K562 (cell line): ENCODE data around the gene SEMA5A. TPM values are rescaled to one million over a fixed set of nuclear protein-coding genes. Genes with fewer than 3 reads are reported as not detected.

Experiments used
- ATAC-seq: fragments of 200-7000 bp; cut with Tn5 transposase; 3 replicates; pipeline ENCODE4 v1.9.1; 2020; ENCODE audit warnings: moderate library complexity
- BruUV-seq: library from RNA; stranded (reverse); fragments of 400-500 nt; replicated peaks from 2 replicates; lab custom pipeline; 2021; lab: Mats Ljungman, UMichigan
- CTCF ChIA-PET: fragments of 300-600 bp; formaldehyde crosslinking; extraction: SDS; loops from one replicate; lab custom pipeline; 2021; ENCODE audit warnings: low intra/inter-chr PET ratio; lab: Yijun Ruan, JAX
- POLR2A ChIA-PET: fragments of 300-600, 350-650 bp; sonication (Branson Sonifier 250); formaldehyde crosslinking; extraction: SDS; loops from one replicate; lab custom pipeline; 2021; ENCODE audit warnings: antibody characterized with exemption, inconsistent platforms; lab: Yijun Ruan, JAX
- DNase-seq, 4 experiments: peaks; one replicate each; pipeline versions ENCODE4 v3.0.0 to v3.0.0-alpha.2; 2011 to 2018; ENCODE audit warnings: low spot score in 3 of 4, mixed read lengths in 3 of 4; ENCODE audit errors: extremely low read depth in 1 of 4
- FAIRE-seq: peaks from 2 replicates; lab custom pipeline; 2011; peaks lifted over from hg19 to GRCh38; lab: Jason Lieb, UNC
- H2AFZ ChIP-seq: 2 replicates; pipeline ENCODE4 v1.6.0; 2011; ENCODE audit warnings: low read depth, low read length, control low read depth, inconsistent platforms
- H3K27ac ChIP-seq: fragments of 200-600 bp; 3 replicates; pipeline ENCODE4 v1.8.0; 2011; ENCODE audit warnings: low read depth, mild to moderate bottlenecking, control low read depth, inconsistent platforms, low read length, moderate library complexity, mixed read lengths; ENCODE audit errors: extremely low read depth
- H3K27me3 ChIP-seq, 2 experiments: fragments of 300-600 bp in 1 of 2; 2 replicates in 1 of 2; 3 replicates in 1 of 2; pipeline versions ENCODE4 v1.6.0 to v1.8.0; 2011; ENCODE audit warnings: inconsistent platforms in 2 of 2, low read length in 2 of 2, mild to moderate bottlenecking in 1 of 2, mixed read lengths in 1 of 2, moderate library complexity in 1 of 2; ENCODE audit not compliant: control insufficient read depth in 2 of 2, insufficient read depth in 2 of 2
- H3K36me3 ChIP-seq: fragments of 300-600 bp; 3 replicates; pipeline ENCODE4 v1.8.0; 2011; ENCODE audit warnings: mild to moderate bottlenecking, low read length, inconsistent platforms; ENCODE audit not compliant: control insufficient read depth, insufficient read depth
- H3K4me1 ChIP-seq, 2 experiments: fragments of 200-600 bp in 1 of 2; replicated peaks in 1 of 2; 2 replicates in 1 of 2; 3 replicates in 1 of 2; pipeline versions ENCODE4 v1.5.1 to v1.8.0; 2011; ENCODE audit warnings: inconsistent platforms in 2 of 2, low read length in 2 of 2, mild to moderate bottlenecking in 1 of 2, mixed read lengths in 1 of 2, moderate library complexity in 1 of 2; ENCODE audit not compliant: control insufficient read depth in 2 of 2, insufficient read depth in 2 of 2
- H3K4me2 ChIP-seq: 2 replicates; pipeline ENCODE4 v1.6.1; 2011; ENCODE audit warnings: low read length, control low read depth, inconsistent platforms, mixed read lengths; ENCODE audit not compliant: insufficient read depth
- H3K4me3 ChIP-seq: fragments of 200-600 bp; sonication (generic), shearing (Covaris generic); 2 replicates; pipeline ENCODE4 v1.5.1; 2016; ENCODE audit warnings: control low read depth, inconsistent platforms
- H3K79me2 ChIP-seq: fragments of 200-600 bp; 3 replicates; pipeline ENCODE4 v1.8.0; 2011; ENCODE audit warnings: low read length, inconsistent platforms; ENCODE audit not compliant: control insufficient read depth, insufficient read depth
- H3K9ac ChIP-seq, 2 experiments: 2 replicates each; pipeline versions ENCODE4 v1.6.0 to v1.6.1; 2011; ENCODE audit warnings: low read depth in 2 of 2, low read length in 2 of 2, control low read depth in 1 of 2, inconsistent platforms in 1 of 2, mild to moderate bottlenecking in 1 of 2, mixed read lengths in 1 of 2; ENCODE audit not compliant: insufficient read depth in 1 of 2
- H3K9me1 ChIP-seq: one replicate; pipeline ENCODE4 v1.6.0; 2011; ENCODE audit warnings: inconsistent platforms, mild to moderate bottlenecking, low read length, moderate library complexity; ENCODE audit not compliant: control insufficient read depth, insufficient read depth
- H3K9me3 ChIP-seq: replicated peaks from 2 replicates; pipeline ENCODE4 v1.5.1; 2011; ENCODE audit warnings: low read depth, low read length, inconsistent platforms; ENCODE audit not compliant: control insufficient read depth, insufficient read depth
- H4K20me1 ChIP-seq: replicated peaks from 2 replicates; pipeline ENCODE4 v1.6.1; 2011; ENCODE audit warnings: low read length, inconsistent platforms, mixed read lengths; ENCODE audit not compliant: control insufficient read depth, insufficient read depth
- ARNT ChIP-seq, 2 experiments: fragments of 450-650 bp; IDR thresholded peaks; 2 replicates each; pipeline ENCODE4 v1.6.1; 2016; ENCODE audit warnings: mild to moderate bottlenecking in 1 of 2
- BRF1 ChIP-seq: IDR thresholded peaks from 3 replicates; pipeline ENCODE4 v1.6.1; 2011; ENCODE audit warnings: borderline replicate concordance, mild to moderate bottlenecking; ENCODE audit not compliant: insufficient read length; ENCODE audit errors: extremely low read depth
- HDAC2 ChIP-seq: fragments of 450-650 bp; IDR thresholded peaks from 2 replicates; pipeline ENCODE4 v1.6.1; 2016; ENCODE audit warnings: mild to moderate bottlenecking
- HNRNPLL ChIP-seq: fragments of 200-400 bp; formaldehyde crosslinking; IDR thresholded peaks from 2 replicates; pipeline ENCODE4 v1.6.1; 2017; ENCODE audit warnings: low read length, low read depth, mild to moderate bottlenecking; ENCODE audit not compliant: poor library complexity, severe bottlenecking
- KAT2B ChIP-seq: IDR thresholded peaks from one replicate; pipeline ENCODE4 v1.6.1; 2012; ENCODE audit warnings: low read depth, mild to moderate bottlenecking, control low read depth, inconsistent platforms, low read length, moderate library complexity
- NFATC3 ChIP-seq: fragments of 450-650 bp; IDR thresholded peaks from 2 replicates; pipeline ENCODE4 v1.6.1; 2017; ENCODE audit warnings: mild to moderate bottlenecking
- NR2C1 ChIP-seq, 2 experiments: fragments of 450-650 bp; IDR thresholded peaks; 2 replicates each; pipeline ENCODE4 v1.6.1; 2017; ENCODE audit warnings: mild to moderate bottlenecking in 2 of 2, antibody characterized with exemption in 1 of 2, inconsistent platforms in 1 of 2, missing compliant biosample characterization in 1 of 2, missing genetic modification characterization in 1 of 2
- SNIP1 ChIP-seq: fragments of 450-650 bp; IDR thresholded peaks from 2 replicates; pipeline ENCODE4 v1.7.1; 2017; ENCODE audit warnings: low read depth, mild to moderate bottlenecking
- SUPT5H ChIP-seq: fragments of 450-650 bp; IDR thresholded peaks from 2 replicates; pipeline ENCODE4 v1.6.1; 2016
- TAF9B ChIP-seq: fragments of 450-650 bp; IDR thresholded peaks from 2 replicates; pipeline ENCODE4 v1.6.1; 2018; ENCODE audit warnings: mild to moderate bottlenecking; ENCODE audit not compliant: partially characterized antibody
- TRIM28 ChIP-seq: fragments of 450-650 bp; IDR thresholded peaks from 2 replicates; pipeline ENCODE4 v1.6.1; 2017
- XRCC3 ChIP-seq: fragments of 450-650 bp; IDR thresholded peaks from 2 replicates; pipeline ENCODE4 v1.6.1; 2017; ENCODE audit warnings: mild to moderate bottlenecking, moderate library complexity
- ZNF12 ChIP-seq: sonication (generic); formaldehyde crosslinking; IDR thresholded peaks from 2 replicates; pipeline ENCODE4 v1.4.0; 2020; ENCODE audit warnings: mild to moderate bottlenecking, missing genetic modification reagents
- ZNF696 ChIP-seq: fragments of 250-450 bp; sonication (Bioruptor Pico); conservative IDR thresholded peaks from 2 replicates; pipeline ENCODE4 v1.4.0; 2020; ENCODE audit warnings: mild to moderate bottlenecking, moderate library complexity
- WGBS: fragments of 100-300 bp; shearing (Covaris generic); methylation state at CpG from one replicate; pipeline ENCODE4 v1.1.6; 2016; ENCODE audit warnings: low coverage, mixed read lengths; ENCODE audit not compliant: insufficient coverage; ENCODE audit errors: missing lambda C conversion rate; 5-methylcytosine and 5-hydroxymethylcytosine counted together
- in situ Hi-C: fragments of 300-500 bp; cut with MboI; formaldehyde crosslinking; loops from 4 replicates; pipeline ENCODE4 v1.15.0; 2018; ENCODE audit warnings: inconsistent platforms, mixed read lengths
- intact Hi-C: fragments of 100-400 bp; cut with micrococcal nuclease; formaldehyde crosslinking; loops from 2 replicates; pipeline ENCODE4 v1.14.2; 2022
- polyA plus RNA-seq, 8 experiments: library from polyadenylated mRNA; depleted of rRNA in 4 of 8; stranded (reverse) in 5 of 8; unstranded in 3 of 8; fragments of >200 nt; fragmentation: Nextera tagmentation in 2 of 8; fragmentation: Illumina TruSeq in 1 of 8; extraction: Ambion mirVana in 2 of 8; extraction: Trizol in 1 of 8; gene quantifications; 2 replicates each; pipeline versions ENCODE4 v1.2.1 to v1.2.3, GENCODE V29; 2011 to 2014; ENCODE audit warnings: inconsistent platforms in 1 of 8, missing spikeins in 1 of 8
- total RNA-seq, 7 experiments: library from RNA; depleted of rRNA in 6 of 7; stranded (reverse); fragments of >200 nt in 6 of 7; fragmentation: Illumina TruSeq in 2 of 7; extraction: Trizol in 2 of 7; gene quantifications; 2 replicates each; pipeline versions ENCODE4 v1.2.1 to v1.2.3, GENCODE V29; 2011 to 2021; ENCODE audit warnings: low replicate concordance in 1 of 7
- TF ChIP-seq, protein P1 (sequence below): fragments of 250-450 bp; sonication (Bioruptor Pico); IDR thresholded peaks from 2 replicates; pipeline ENCODE4 v1.9.0; 2021; ENCODE audit warnings: mild to moderate bottlenecking

Gene SEMA5A
- total and polyA plus RNA-seq, 9 of the 15 experiments (the other 6 are each of a cell fraction or from before 2014, with no cell fraction given) = 0.02 TPM; not detected in 8

DNA sequence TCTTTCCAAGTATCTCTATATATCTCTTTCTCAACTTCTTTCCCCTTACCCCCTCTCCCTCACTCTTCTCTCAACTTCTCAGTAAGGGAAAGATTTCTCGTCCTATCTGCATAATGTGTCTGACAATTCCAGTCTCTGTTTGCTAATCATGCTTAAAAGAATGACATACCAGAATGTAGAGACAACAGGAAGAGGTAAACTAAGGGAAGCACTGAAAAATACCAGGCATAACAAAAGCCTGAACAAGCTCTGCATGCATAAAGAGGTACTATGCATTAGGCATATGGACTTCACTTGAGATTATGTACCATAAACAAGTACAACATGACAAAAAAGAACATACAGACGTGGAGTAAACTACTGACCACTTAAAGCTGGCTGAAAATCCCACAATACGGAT, 62.6 kb downstream of the SEMA5A start:
- Histone ChIP-seq H3K4me2 (no peak overlapping the region), H3K27ac (no peak overlapping the region), H3K4me3 (no peak overlapping the region), H3K36me3 (no peaks in the 10 kb centered on the region), H2AFZ (no peak overlapping the region), H3K79me2 (no peaks in the 10 kb centered on the region), H4K20me1 (no peaks in the 10 kb centered on the region), H3K9ac (no peak overlapping the region), H3K27me3 (no peaks in the 10 kb centered on the region), H3K9me3 (no peaks in the 10 kb centered on the region)
- no peak for DNase-seq
- FAIRE-seq = no peak
- in situ Hi-C loops (no loop called here), intact Hi-C loops (no loop called here)
- BruUV-seq = no TSS peak
- TF ChIP-seq KAT2B = no peak
- TF ChIP-seq TRIM28 = no peak
- no peak for TF ChIP-seq ZNF12 (CRISPR knock-in tag)
- no peak for TF ChIP-seq ZNF696 (CRISPR knock-in tag)
- TF ChIP-seq NR2C1 (IDR thresholded peaks at IDR 0.05) = no peak
- no peak for TF ChIP-seq NR2C1 (tag; IDR thresholded peaks at IDR 0.05)
- TF ChIP-seq XRCC3 = no peak
- TF ChIP-seq SNIP1 = no peak
- no peak for TF ChIP-seq SUPT5H
- no peak for TF ChIP-seq HNRNPLL
- TF ChIP-seq HDAC2 = no peak
- TF ChIP-seq ARNT (IDR thresholded peaks at IDR 0.05) = no peak
- TF ChIP-seq BRF1 = no peak
- TF ChIP-seq TAF9B = no peak
- TF ChIP-seq NFATC3 = no peak
- TF ChIP-seq, protein P1, sequence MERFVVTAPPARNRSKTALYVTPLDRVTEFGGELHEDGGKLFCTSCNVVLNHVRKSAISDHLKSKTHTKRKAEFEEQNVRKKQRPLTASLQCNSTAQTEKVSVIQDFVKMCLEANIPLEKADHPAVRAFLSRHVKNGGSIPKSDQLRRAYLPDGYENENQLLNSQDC (CRISPR knock-in tag) = no peak
- TF ChIP-seq, all 486 proteins: peak for 0
- Histone ChIP-seq H3K4me1 (no peaks in the 10 kb centered on the region), H3K9me1 (no peaks in the 10 kb centered on the region)
- POLR2A ChIA-PET = no interaction called here
- ATAC-seq = no peak
- 2% methylated on average over 3 of the region's 3 CpGs for WGBS
- CTCF ChIA-PET = no interaction called here
